ENCODE measurements around the gene RNF220. TPM values are rescaled to one million over a fixed set of nuclear protein-coding genes. Genes with fewer than 3 reads are reported as not detected.

RNF220 gene
- total and polyA plus RNA-seq, 2 donors (not counting 3 experiments of a cell fraction or from before 2014, with no cell fraction given): 62.7 to 66.6 TPM

DNA sequence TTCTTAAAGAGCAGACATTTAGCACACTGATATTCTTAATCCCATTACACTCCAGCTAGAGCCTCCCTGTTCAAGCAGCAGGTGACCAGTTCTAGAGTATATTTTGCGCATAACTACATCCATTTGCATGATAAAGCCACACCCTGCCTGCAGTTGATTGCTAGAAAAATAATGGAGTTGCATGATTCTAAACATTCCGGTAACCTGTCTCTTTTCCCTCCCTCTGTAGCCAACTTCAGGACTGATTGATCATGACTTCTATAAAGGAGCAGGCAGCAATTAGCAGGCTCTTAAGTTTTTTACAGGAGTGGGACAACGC, 284.4 kb downstream of the RNF220 start:
- Histone ChIP-seq H3K4me3 (replicated peaks in 1 of 3; ENCODE audit: insufficient read depth in 1 of 3, low read depth in 1 of 3, low read length in 3 of 3) (no peak overlapping the region), H3K36me3 (ENCODE audit: control insufficient read depth in 2 of 2, extremely low read depth in 1 of 2, insufficient read depth in 2 of 2, low read length in 2 of 2) (no peaks in the 10 kb centered on the region), H3K79me2 (ENCODE audit: control insufficient read depth, insufficient read depth, low read length) (no peaks in the 10 kb centered on the region), H3K9me3 (replicated peaks; ENCODE audit: control insufficient read depth, insufficient read depth, low read length) (no peaks in the 10 kb centered on the region), H4K20me1 (replicated peaks; ENCODE audit: control insufficient read depth, extremely low read depth, insufficient read depth, low read length) (no peaks in the 10 kb centered on the region), H3K27me3 (ENCODE audit: control insufficient read depth in 2 of 2, insufficient read depth in 2 of 2, low read length in 2 of 2) (peaks cover 5 to 11% of the 10 kb centered on the region in 2 experiments), H3K9me1 (replicated peaks; ENCODE audit: control insufficient read depth, extremely low read depth, insufficient read depth, low read length) (no peaks in the 10 kb centered on the region), H2AFZ (ENCODE audit: low read depth, low read length) (no peak overlapping the region), H3K9ac (replicated peaks; ENCODE audit: extremely low read depth, insufficient read depth, low read length) (no peak overlapping the region), H3K27ac (ENCODE audit: insufficient read depth, low read depth, low read length) (no peak overlapping the region), H3K4me2 (ENCODE audit: insufficient read depth, low read length) (no peak overlapping the region), H3K4me1 (ENCODE audit: control insufficient read depth, extremely low read depth, insufficient read depth, low read length) (no peaks in the 10 kb centered on the region)
- no peak for DNase-seq (ENCODE audit: low read depth, low spot score)
- no TSS peak for BruUV-seq (replicated peaks)
- intact Hi-C loops (cut with micrococcal nuclease) (no loop called here), dilution Hi-C loops (cut with MboI; ENCODE audit: extremely low pct_ligation_motif_present, low sequenced_read_pairs) (no loop called here)
- TF ChIP-seq EZH2 (IDR thresholded peaks at IDR 0.05; ENCODE audit: borderline replicate concordance, low read depth, low read length, severe bottlenecking) (no peak), CTCF (IDR thresholded peaks at IDR 0.05; ENCODE audit: extremely low read depth in 1 of 2, insufficient read depth in 1 of 2, low read depth in 1 of 2, low read length in 2 of 2) (no peak), GATA2 (IDR thresholded peaks at IDR 0.05; ENCODE audit: insufficient read depth, insufficient read length, low read depth, low read length) (no peak), MAX (IDR thresholded peaks at IDR 0.05; ENCODE audit: insufficient read depth, insufficient read length) (no peak), MYC (IDR thresholded peaks at IDR 0.05; ENCODE audit: low read depth, low read length) (no peak), JUN (IDR thresholded peaks at IDR 0.05; ENCODE audit: borderline replicate concordance, insufficient read depth, insufficient read length, low read depth) (no peak), FOS (IDR thresholded peaks at IDR 0.05; ENCODE audit: borderline replicate concordance, insufficient read depth, low read length) (no peak), POLR2AphosphoS5 (IDR thresholded peaks at IDR 0.05; ENCODE audit: insufficient read depth, low read depth, low read length) (no peak), POLR2A (IDR thresholded peaks at IDR 0.05; ENCODE audit: low read depth, low read length) (no peak)
- CTCF ChIA-PET: no interaction called here
- FAIRE-seq: no peak
- POLR2A ChIA-PET: no interaction called here
